OCI-M2 (cell line): ENCODE data around the gene SH3D21.

Source experiments
- DNase-seq: peaks from one replicate; lab custom pipeline; 2025; ENCODE audit not compliant: unreplicated experiment; lab: John Stamatoyannopoulos, UW

The SH3D21 gene

GRCh38 chr1:36328713-36329112, 22.5 kb downstream of the SH3D21 start:
- no peak for DNase-seq

GRCh38 chr1:36329817-36330216, 23.6 kb downstream of the SH3D21 start:
- no peak for DNase-seq

- DNase-seq = no peak
Observed at GRCh38 chr1:36330940-36331339, 24.8 kb downstream of the SH3D21 start.

- DNase-seq = no peak
Observed at GRCh38 chr1:36337830-36338229, 31.7 kb downstream of the SH3D21 start.

- DNase-seq = no peak
Observed at GRCh38 chr1:36339215-36339614, 33.0 kb downstream of the SH3D21 start.

GRCh38 chr1:36339615-36340014, 33.4 kb downstream of the SH3D21 start:
- no peak for DNase-seq

- no peak for DNase-seq
Observed at GRCh38 chr1:36341626-36342320, 35.6 kb downstream of the SH3D21 start.

- no peak for DNase-seq
Observed at GRCh38 chr1:36342426-36343185, 36.4 kb downstream of the SH3D21 start.

GRCh38 chr1:36343651-36344394, 37.7 kb downstream of the SH3D21 start:
- no peak for DNase-seq

- no peak for DNase-seq
Observed at GRCh38 chr1:36344395-36344680, 38.2 kb downstream of the SH3D21 start.

- no peak for DNase-seq
Observed at GRCh38 chr1:36345353-36345752, 39.2 kb downstream of the SH3D21 start.

GRCh38 chr1:36346741-36347370, 40.7 kb downstream of the SH3D21 start:
- no peak for DNase-seq

- no peak for DNase-seq
Observed at GRCh38 chr1:36349241-36349671, 43.1 kb downstream of the SH3D21 start.

GRCh38 chr1:36349839-36350238, 43.7 kb downstream of the SH3D21 start:
- DNase-seq = no peak

GRCh38 chr1:36350659-36351226, 44.6 kb downstream of the SH3D21 start:
- DNase-seq = no peak

- DNase-seq = no peak
Observed at GRCh38 chr1:36351227-36351977, 45.2 kb downstream of the SH3D21 start.

- DNase-seq = no peak
Observed at GRCh38 chr1:36352125-36352909, 46.1 kb downstream of the SH3D21 start.

GRCh38 chr1:36352910-36353878, 47.0 kb downstream of the SH3D21 start:
- DNase-seq = no peak

GRCh38 chr1:36354486-36354885, 48.3 kb downstream of the SH3D21 start:
- DNase-seq = no peak
